Brain microvascular endothelial cell (primary cell): ENCODE results near the gene MTMR10.

Experiments used
- DNase-seq: peaks from one replicate; pipeline ENCODE4 v3.0.0-alpha.2; 2020
- H3K27ac ChIP-seq: fragments of 250-450 bp; sonication (Bioruptor Pico); 2 replicates; pipeline ENCODE4 v1.5.1; 2020; ENCODE audit warnings: mild to moderate bottlenecking, moderate library complexity
- H3K27me3 ChIP-seq: fragments of 250-450 bp; sonication (Bioruptor Pico); replicated peaks from 2 replicates; pipeline ENCODE4 v1.5.1; 2020; ENCODE audit warnings: mild to moderate bottlenecking
- H3K36me3 ChIP-seq: fragments of 250-450 bp; sonication (Bioruptor Pico); replicated peaks from 2 replicates; pipeline ENCODE4 v1.5.1; 2020; ENCODE audit warnings: mild to moderate bottlenecking
- H3K4me3 ChIP-seq: 2 replicates; pipeline ENCODE4 v1.5.1; 2011; ENCODE audit warnings: low read depth, mild to moderate bottlenecking, control low read depth, low read length, moderate library complexity
- CTCF ChIP-seq: IDR thresholded peaks from 2 replicates; pipeline ENCODE4 v1.5.1; 2011; ENCODE audit warnings: low read depth, mild to moderate bottlenecking, moderate library complexity, low read length, control low read depth, inconsistent platforms; ENCODE audit errors: missing control alignments
- in situ Hi-C: cut with HindIII; loops from 2 replicates; pipeline ENCODE4 v1.10.0; 2017; ENCODE audit warnings: low sequenced_read_pairs, low pct_ligation_motif_present

The MTMR10 gene

DNA sequence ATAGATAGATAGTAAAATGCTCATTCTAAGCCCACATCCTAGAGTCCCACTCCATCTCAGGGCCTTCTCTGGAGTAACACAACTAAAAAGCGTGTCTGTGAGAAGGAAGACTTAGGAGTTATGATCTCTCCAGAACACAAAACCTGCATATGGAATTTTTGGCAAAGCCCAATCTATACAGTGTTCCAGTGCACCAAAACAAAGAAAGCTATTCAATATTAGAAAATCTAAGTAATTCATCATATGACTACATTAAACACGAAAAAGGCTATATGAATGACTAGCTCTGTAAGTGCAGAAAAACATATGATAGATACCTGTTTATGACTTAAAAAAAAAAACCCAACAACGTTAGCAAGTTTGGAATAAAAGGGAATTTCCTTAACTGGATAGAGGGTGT lies 27.7 kb downstream of the MTMR10 start:
- Histone ChIP-seq H3K27ac (no peak overlapping the region), H3K4me3 (no peak overlapping the region), H3K27me3 (no peaks in the 10 kb centered on the region), H3K36me3 (peaks cover 13% of the 10 kb centered on the region)
- no peak for DNase-seq
- in situ Hi-C loops: no loop called here
- no peak for TF ChIP-seq CTCF

- no peaks in the 10 kb centered on the region for H3K27me3 ChIP-seq
- no peak for DNase-seq
- no peak for TF ChIP-seq CTCF
- in situ Hi-C loops: no loop called here
- H3K4me3 ChIP-seq: no peak overlapping the region
- no peak overlapping the region for H3K27ac ChIP-seq
- peaks cover 18% of the 10 kb centered on the region for H3K36me3 ChIP-seq
Observed at GRCh38 chr15:30962659-30963058, 28.8 kb downstream of the MTMR10 start.

GRCh38 chr15:30962079-30962478 lies 29.3 kb downstream of the MTMR10 start:
- no peak for DNase-seq
- in situ Hi-C loops: no loop called here
- Histone ChIP-seq H3K36me3 (peaks cover 20% of the 10 kb centered on the region), H3K27ac (no peak overlapping the region), H3K27me3 (no peaks in the 10 kb centered on the region), H3K4me3 (no peak overlapping the region)
- no peak for TF ChIP-seq CTCF

- H3K36me3 ChIP-seq: peaks cover 16% of the 10 kb centered on the region
- TF ChIP-seq CTCF: no peak
- in situ Hi-C loops: no loop called here
Observed at GRCh38 chr15:30958219-30958618, 33.2 kb downstream of the MTMR10 start.

DNA sequence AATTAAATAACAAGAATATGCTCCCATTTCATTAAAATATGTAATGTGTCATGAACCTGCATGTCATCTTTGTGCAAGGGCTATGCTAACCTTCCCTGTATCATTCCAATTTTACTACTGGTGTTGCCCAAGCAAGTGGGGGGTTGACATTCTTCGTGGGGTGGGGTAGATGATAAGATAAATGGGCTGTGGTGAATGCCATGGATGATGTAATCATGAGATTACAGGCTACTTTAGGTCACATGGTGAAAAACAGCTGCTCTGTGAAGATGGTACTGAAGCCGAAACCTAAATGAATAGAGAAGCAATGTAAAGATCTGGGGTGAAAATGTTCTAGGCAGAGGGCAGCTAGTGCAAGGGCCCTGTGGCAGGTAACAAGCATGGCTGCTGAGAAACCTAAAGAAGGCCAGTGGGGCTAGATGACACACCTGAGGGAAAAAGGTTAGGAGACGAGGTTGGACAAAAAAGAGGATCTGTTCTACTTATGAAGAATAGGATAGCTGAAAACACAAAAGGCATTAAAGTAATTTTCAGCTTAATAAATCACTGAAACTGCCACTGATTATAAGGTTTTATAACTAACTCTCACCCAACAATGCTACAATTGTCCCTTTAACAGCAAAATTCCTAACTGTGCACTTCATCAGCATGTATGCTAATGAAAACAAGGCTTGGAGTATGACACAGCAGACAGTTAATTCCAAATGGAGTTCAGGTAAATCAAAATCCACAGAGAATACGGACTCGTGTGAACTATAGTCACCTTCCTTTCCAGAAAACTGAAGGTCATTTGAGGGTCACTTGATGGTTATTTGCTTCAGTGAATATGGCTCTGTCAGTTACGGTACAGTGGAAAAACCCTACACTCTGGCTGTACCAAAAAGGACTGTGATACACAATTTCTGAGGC lies 35.0 kb downstream of the MTMR10 start:
- H3K27me3 ChIP-seq: no peaks in the 10 kb centered on the region
- no peak for TF ChIP-seq CTCF
- H3K4me3 ChIP-seq: no peak overlapping the region
- in situ Hi-C loops: no loop called here
- DNase-seq: peak; percentile 59
- no peak overlapping the region for H3K27ac ChIP-seq
- peaks cover 32% of the 10 kb centered on the region for H3K36me3 ChIP-seq

More at GRCh38 chr15:30958219-30958618, 33.2 kb downstream of the MTMR10 start:
- H3K4me3 ChIP-seq: no peak overlapping the region
- no peaks in the 10 kb centered on the region for H3K27me3 ChIP-seq
- H3K27ac ChIP-seq: no peak overlapping the region
- DNase-seq: no peak

DNA sequence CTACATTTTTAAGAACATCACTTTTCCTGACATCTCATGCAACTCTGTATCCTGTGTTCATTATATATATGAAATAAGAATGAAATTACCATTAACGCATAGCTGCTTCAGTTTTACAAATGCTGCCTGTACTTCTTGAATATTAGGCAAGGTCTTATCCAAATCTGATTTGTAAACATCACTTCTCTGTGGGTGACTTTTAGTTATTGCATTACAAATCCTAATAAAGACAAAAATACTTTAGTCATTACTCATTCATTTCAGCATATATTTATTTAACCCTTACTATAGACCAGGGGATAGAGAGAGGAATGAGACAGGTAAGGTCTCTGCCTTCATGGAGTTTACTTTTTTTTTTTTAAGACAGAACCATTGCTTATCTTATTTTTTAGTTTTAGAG lies 36.8 kb downstream of the MTMR10 start:
- in situ Hi-C loops: no loop called here
- H3K27me3 ChIP-seq: no peaks in the 10 kb centered on the region
- no peak for TF ChIP-seq CTCF
- H3K27ac ChIP-seq: peak overlapping the region; percentile 66
- H3K4me3 ChIP-seq: no peak overlapping the region
- DNase-seq: no peak
- peaks cover 35% of the 10 kb centered on the region for H3K36me3 ChIP-seq
